ENCODE results near the gene TMEM144.

TMEM144 gene

GRCh38 chr4:158166701-158167100 lies 43.6 kb upstream of the TMEM144 start:
- in situ Hi-C loops (cut with HindIII; ENCODE audit: low sequenced_read_pairs) = no loop called here
- no peak for TF ChIP-seq CTCF (IDR thresholded peaks at IDR 0.05; ENCODE audit: low read depth, low read length, missing control alignments)
- H3K4me3 ChIP-seq (ENCODE audit: low read depth, low read length) = no peak overlapping the region
- no peak for DNase-seq (ENCODE audit: low read depth)

GRCh38 chr4:158168606-158169005 lies 41.7 kb upstream of the TMEM144 start:
- no peak overlapping the region for H3K4me3 ChIP-seq (ENCODE audit: low read depth, low read length)
- in situ Hi-C loops (cut with HindIII; ENCODE audit: low sequenced_read_pairs) = no loop called here
- TF ChIP-seq CTCF (IDR thresholded peaks at IDR 0.05; ENCODE audit: low read depth, low read length, missing control alignments) = no peak
- DNase-seq (ENCODE audit: low read depth) = no peak

GRCh38 chr4:158169506-158169905 lies 40.8 kb upstream of the TMEM144 start:
- TF ChIP-seq CTCF (IDR thresholded peaks at IDR 0.05; ENCODE audit: low read depth, low read length, missing control alignments) = no peak
- in situ Hi-C loops (cut with HindIII; ENCODE audit: low sequenced_read_pairs) = no loop called here
- H3K4me3 ChIP-seq (ENCODE audit: low read depth, low read length) = no peak overlapping the region
- no peak for DNase-seq (ENCODE audit: low read depth)

- no peak for DNase-seq (ENCODE audit: low read depth)
- peak overlapping the region; percentile 14 for H3K4me3 ChIP-seq (ENCODE audit: low read depth, low read length)
- no peak for TF ChIP-seq CTCF (IDR thresholded peaks at IDR 0.05; ENCODE audit: low read depth, low read length, missing control alignments)
- in situ Hi-C loops (cut with HindIII; ENCODE audit: low sequenced_read_pairs) = loop anchor here (5.0 kb wide), 1 partner anchor 173 kb away; no protein-coding TSS in a partner anchor
These were observed 40.2 kb upstream of the TMEM144 start for GRCh38 chr4:158169931-158170690.

GRCh38 chr4:158170691-158171561 lies 39.4 kb upstream of the TMEM144 start:
- no peak for DNase-seq (ENCODE audit: low read depth)
- peak; percentile 25 for TF ChIP-seq CTCF (IDR thresholded peaks at IDR 0.05; ENCODE audit: low read depth, low read length, missing control alignments)
- in situ Hi-C loops (cut with HindIII; ENCODE audit: low sequenced_read_pairs) = loop anchor here (5.0 kb wide), 1 partner anchor 174 kb away; no protein-coding TSS in a partner anchor
- no peak overlapping the region for H3K4me3 ChIP-seq (ENCODE audit: low read depth, low read length)

Data from astrocyte of the cerebellum (primary cell).